HEK293 (cell line): ENCODE measurements around the gene EFEMP2.

Experiments
- CTCF ChIA-PET: fragments of 350-600 bp; formaldehyde crosslinking; extraction: SDS; loops from one replicate; lab custom pipeline; 2021; ENCODE audit warnings: antibody characterized with exemption; lab: Yijun Ruan, JAX
- POLR2A ChIA-PET: fragments of 300-600 bp; formaldehyde crosslinking; extraction: SDS; loops from one replicate; lab custom pipeline; 2020; ENCODE audit warnings: antibody characterized with exemption, inconsistent platforms; lab: Yijun Ruan, JAX
- H3K27ac ChIP-seq: fragments of 200-500 bp; sonication (Bioruptor generic); 2 replicates; pipeline ENCODE4 v1.5.1; 2014; ENCODE audit warnings: low read depth, low read length, control low read depth, inconsistent platforms; ENCODE audit errors: extremely low read depth
- H3K36me3 ChIP-seq, 2 experiments: fragments of 200-500 bp in 1 of 2; sonication (Bioruptor generic) in 1 of 2; 1 replicate in 1 of 2; 2 replicates in 1 of 2; pipeline ENCODE4 v1.5.1; 2014 to 2017; ENCODE audit warnings: inconsistent platforms in 2 of 2, low read length in 2 of 2; ENCODE audit not compliant: control insufficient read depth in 2 of 2, insufficient read depth in 1 of 2
- H3K4me1 ChIP-seq: fragments of 200-500 bp; sonication (Bioruptor generic); 2 replicates; pipeline ENCODE4 v1.5.1; 2014; ENCODE audit warnings: mild to moderate bottlenecking, low read length, inconsistent platforms; ENCODE audit not compliant: control insufficient read depth, insufficient read depth
- H3K4me3 ChIP-seq: 2 replicates; pipeline ENCODE4 v1.5.1; 2011; ENCODE audit warnings: low read depth, mild to moderate bottlenecking, control low read depth, low read length, moderate library complexity
- H3K9me3 ChIP-seq: fragments of 200-500 bp; sonication (Bioruptor generic); 2 replicates; pipeline ENCODE4 v1.5.1; 2014; ENCODE audit warnings: low read depth, low read length, inconsistent platforms; ENCODE audit not compliant: control insufficient read depth, insufficient read depth
- GLIS2 ChIP-seq: fragments of 450-650 bp; formaldehyde crosslinking; IDR thresholded peaks from 2 replicates; pipeline ENCODE4 v1.5.1; 2016; ENCODE audit warnings: missing biosample characterization, missing genetic modification characterization
- HOXA7 ChIP-seq: sonication (generic); formaldehyde crosslinking; IDR thresholded peaks from 2 replicates; pipeline ENCODE4 v1.8.1; 2022; ENCODE audit warnings: missing genetic modification reagents, borderline replicate concordance
- KLF1 ChIP-seq: fragments of 450-650 bp; formaldehyde crosslinking; IDR thresholded peaks from 2 replicates; pipeline ENCODE4 v1.5.1; 2016; ENCODE audit warnings: missing biosample characterization, missing genetic modification characterization
- MYNN ChIP-seq: fragments of 450-650 bp; formaldehyde crosslinking; IDR thresholded peaks from 2 replicates; pipeline ENCODE4 v1.5.1; 2016; ENCODE audit warnings: missing biosample characterization, missing genetic modification characterization, borderline replicate concordance
- PRDM1 ChIP-seq: fragments of 450-650 bp; formaldehyde crosslinking; IDR thresholded peaks from 2 replicates; pipeline ENCODE4; 2016; ENCODE audit warnings: missing biosample characterization, missing genetic modification characterization
- RBAK ChIP-seq: fragments of 450-650 bp; formaldehyde crosslinking; IDR thresholded peaks from 2 replicates; pipeline ENCODE4 v1.5.1; 2016; ENCODE audit warnings: missing biosample characterization, missing genetic modification characterization
- ZBTB17 ChIP-seq: fragments of 450-650 bp; formaldehyde crosslinking; IDR thresholded peaks from 2 replicates; pipeline ENCODE4 v1.5.1; 2016; ENCODE audit warnings: missing biosample characterization, missing genetic modification characterization
- ZBTB48 ChIP-seq: fragments of 450-650 bp; formaldehyde crosslinking; IDR thresholded peaks from 2 replicates; pipeline ENCODE4 v1.5.1; 2016; ENCODE audit warnings: missing biosample characterization, missing genetic modification characterization
- ZEB2 ChIP-seq: fragments of 450-650 bp; formaldehyde crosslinking; IDR thresholded peaks from 2 replicates; pipeline ENCODE4 v1.5.1; 2016; ENCODE audit warnings: missing biosample characterization, missing genetic modification characterization
- ZFP41 ChIP-seq: fragments of 450-650 bp; formaldehyde crosslinking; IDR thresholded peaks from 2 replicates; pipeline ENCODE4 v1.5.1; 2016; ENCODE audit warnings: missing biosample characterization, missing genetic modification characterization, borderline replicate concordance
- ZFP69B ChIP-seq: fragments of 450-650 bp; formaldehyde crosslinking; IDR thresholded peaks from 2 replicates; pipeline ENCODE4 v1.5.1; 2016; ENCODE audit warnings: missing biosample characterization, missing genetic modification characterization
- ZNF274 ChIP-seq, 2 experiments: fragments of 200-500 bp in 1 of 2; fragments of 450-650 bp in 1 of 2; sonication (Bioruptor generic) in 1 of 2; formaldehyde crosslinking in 1 of 2; IDR thresholded peaks; 2 replicates each; pipeline versions ENCODE4 v1.5.1 to v1.6.1; 2014 to 2016; ENCODE audit warnings: borderline replicate concordance in 1 of 2, inconsistent platforms in 1 of 2, low read length in 1 of 2, missing biosample characterization in 1 of 2, missing genetic modification characterization in 1 of 2
- ZNF324 ChIP-seq: fragments of 450-650 bp; formaldehyde crosslinking; IDR thresholded peaks from 2 replicates; pipeline ENCODE4 v1.5.1; 2016; ENCODE audit warnings: missing biosample characterization, missing genetic modification characterization
- ZNF366 ChIP-seq: fragments of 450-650 bp; formaldehyde crosslinking; conservative IDR thresholded peaks from 2 replicates; pipeline ENCODE4 v1.5.1; 2016; ENCODE audit warnings: missing biosample characterization, missing genetic modification characterization
- ZNF48 ChIP-seq: fragments of 450-650 bp; formaldehyde crosslinking; IDR thresholded peaks from 2 replicates; pipeline ENCODE4 v1.5.1; 2016; ENCODE audit warnings: missing biosample characterization, missing genetic modification characterization
- ZNF600 ChIP-seq: fragments of 450-650 bp; formaldehyde crosslinking; IDR thresholded peaks from 2 replicates; pipeline ENCODE4 v1.5.1; 2016; ENCODE audit warnings: missing biosample characterization, missing genetic modification characterization
- ZNF776 ChIP-seq: fragments of 450-650 bp; formaldehyde crosslinking; IDR thresholded peaks from 2 replicates; pipeline ENCODE4 v1.5.0; 2017; ENCODE audit warnings: missing biosample characterization, missing genetic modification characterization, borderline replicate concordance
- ZNF785 ChIP-seq: fragments of 450-650 bp; formaldehyde crosslinking; IDR thresholded peaks from 2 replicates; pipeline ENCODE4 v1.5.1; 2016; ENCODE audit warnings: missing biosample characterization, missing genetic modification characterization
- ZXDB ChIP-seq: fragments of 450-650 bp; formaldehyde crosslinking; IDR thresholded peaks from 2 replicates; pipeline ENCODE4 v1.5.1; 2016; ENCODE audit warnings: missing biosample characterization, missing genetic modification characterization
- TF ChIP-seq, protein P1 (sequence below): fragments of 450-650 bp; formaldehyde crosslinking; IDR thresholded peaks from 2 replicates; pipeline ENCODE4 v1.5.1; 2017; ENCODE audit warnings: missing biosample characterization, mild to moderate bottlenecking, missing genetic modification characterization, moderate library complexity
- TF ChIP-seq, protein P2 (sequence below): sonication (generic); formaldehyde crosslinking; IDR thresholded peaks from 2 replicates; pipeline ENCODE4 v1.8.1; 2022; ENCODE audit warnings: mild to moderate bottlenecking, moderate library complexity, missing genetic modification reagents
- TF ChIP-seq, protein P3 (sequence below): fragments of 450-650 bp; formaldehyde crosslinking; IDR thresholded peaks from 2 replicates; pipeline ENCODE4 v1.5.1; 2016; ENCODE audit warnings: missing biosample characterization, missing genetic modification characterization
- TF ChIP-seq, protein P4 (sequence below): fragments of 450-650 bp; formaldehyde crosslinking; IDR thresholded peaks from 2 replicates; pipeline ENCODE4 v1.5.1; 2016; ENCODE audit warnings: missing biosample characterization, missing genetic modification characterization, low read depth
- TF ChIP-seq, protein P5 (sequence below): fragments of 450-650 bp; formaldehyde crosslinking; IDR thresholded peaks from 2 replicates; pipeline ENCODE4 v1.5.1; 2017; ENCODE audit warnings: missing biosample characterization, missing genetic modification characterization

EFEMP2 gene

DNA sequence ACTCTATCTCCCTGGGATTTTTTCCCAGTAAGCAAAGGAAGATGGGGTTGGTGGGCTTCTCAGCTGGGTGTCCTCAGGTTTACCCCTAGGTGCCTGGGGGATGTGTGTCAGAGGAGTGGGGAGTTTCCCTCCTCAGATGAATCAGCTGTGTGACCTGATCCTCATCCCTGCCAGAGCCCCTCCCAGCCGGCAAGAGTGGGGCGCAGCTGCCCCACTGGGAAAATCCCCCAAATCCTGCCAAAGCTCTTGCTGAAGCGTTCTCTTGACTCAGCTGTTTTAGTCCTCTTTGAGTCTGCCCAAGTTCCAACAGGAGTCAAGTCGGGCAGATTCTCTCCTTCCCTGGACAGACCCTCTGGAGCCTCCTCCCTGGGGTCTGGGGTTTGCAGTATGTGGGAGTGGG, 40.2 kb upstream of the EFEMP2 start (continued):
- TF ChIP-seq ZEB2 (tag by site-specific recombination) (no peak), RBAK (tag by site-specific recombination) (no peak)

DNA sequence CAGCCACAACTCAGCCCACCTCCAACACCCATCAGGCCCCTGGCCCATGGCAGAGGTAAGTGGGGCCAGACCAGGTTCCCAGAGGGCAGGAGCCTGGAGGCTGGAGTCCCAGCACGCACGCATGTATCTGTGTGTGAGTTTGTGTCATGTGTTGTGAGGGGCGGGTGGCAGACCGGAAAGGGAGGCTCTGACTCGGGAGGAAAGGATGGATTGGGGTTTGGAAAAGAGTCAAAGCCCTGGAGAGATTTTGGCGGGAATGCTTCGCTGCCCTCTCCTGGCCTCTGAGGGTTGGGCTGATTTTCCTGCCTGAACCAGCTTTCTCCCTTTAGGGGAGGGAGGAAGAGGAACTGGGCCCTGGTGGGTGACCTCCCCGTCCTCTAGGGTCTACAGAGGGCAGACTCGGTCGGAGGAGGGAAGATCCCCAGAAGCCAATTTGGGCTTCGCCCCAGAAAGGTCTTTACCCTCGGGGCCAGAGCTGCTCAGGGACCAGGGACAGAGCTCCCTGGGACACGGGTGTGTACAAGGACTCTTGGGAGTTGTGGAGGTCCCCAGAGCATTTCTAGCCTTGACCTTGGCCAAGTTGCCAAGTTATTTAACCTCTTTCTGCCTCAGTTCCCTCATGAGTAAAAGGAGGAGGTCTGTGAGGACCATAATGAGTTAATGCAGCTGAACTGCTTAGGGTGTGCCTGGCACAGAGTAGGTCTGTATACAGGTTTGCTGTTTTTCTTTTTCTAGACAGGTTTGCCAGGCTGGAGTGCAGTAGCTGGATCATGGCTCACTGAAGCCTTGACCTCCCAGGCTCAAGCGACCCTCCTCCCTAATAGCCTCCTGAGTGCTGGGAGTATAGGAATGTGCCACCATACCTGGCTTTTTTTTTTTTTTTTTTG, 39.3 kb upstream of the EFEMP2 start:
- no peaks in the 10 kb centered on the region for H3K36me3 ChIP-seq
- H3K4me3 ChIP-seq, result no peak overlapping the region
- POLR2A ChIA-PET, result interaction anchor here (0.7 to 2.2 kb wide), 7 partner anchors 15 to 199 kb away, joined by 3 to 16 read pairs (median 4); partner anchors contain the start of genes CCDC85B, FIBP, KAT5 and MUS81
- no peaks in the 10 kb centered on the region for H3K9me3 ChIP-seq
- no peak overlapping the region for H3K27ac ChIP-seq
- CTCF ChIA-PET, result interaction anchor here (0.6 to 11.8 kb wide), 9 partner anchors 10 to 343 kb away, joined by 3 to 189 read pairs (median 4); partner anchors contain the start of genes CCDC85B, FIBP and MUS81
- no peaks in the 10 kb centered on the region; the same call in 1 of the 2 replicates for H3K4me1 ChIP-seq
- TF ChIP-seq, protein P1, sequence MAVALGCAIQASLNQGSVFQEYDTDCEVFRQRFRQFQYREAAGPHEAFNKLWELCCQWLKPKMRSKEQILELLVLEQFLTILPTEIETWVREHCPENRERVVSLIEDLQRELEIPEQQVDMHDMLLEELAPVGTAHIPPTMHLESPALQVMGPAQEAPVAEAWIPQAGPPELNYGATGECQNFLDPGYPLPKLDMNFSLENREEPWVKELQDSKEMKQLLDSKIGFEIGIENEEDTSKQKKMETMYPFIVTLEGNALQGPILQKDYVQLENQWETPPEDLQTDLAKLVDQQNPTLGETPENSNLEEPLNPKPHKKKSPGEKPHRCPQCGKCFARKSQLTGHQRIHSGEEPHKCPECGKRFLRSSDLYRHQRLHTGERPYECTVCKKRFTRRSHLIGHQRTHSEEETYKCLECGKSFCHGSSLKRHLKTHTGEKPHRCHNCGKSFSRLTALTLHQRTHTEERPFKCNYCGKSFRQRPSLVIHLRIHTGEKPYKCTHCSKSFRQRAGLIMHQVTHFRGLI, result peak; percentile 57
- TF ChIP-seq ZNF366 (tag by site-specific recombination) (peak; percentile 59), ZFP69B (tag by site-specific recombination) (0 out of 2 replicates have a peak, but pooled peaks have one; percentile 11), ZNF48 (tag by site-specific recombination) (no peak), ZFP41 (no peak), ZXDB (0 out of 2 replicates have a peak, but pooled peaks have one; percentile 42), HOXA7 (CRISPR knock-in tag) (no peak), ZBTB48 (tag by site-specific recombination) (peak; percentile 72), ZNF324 (no peak; the same call in 1 of the 2 replicates), MYNN (tag by site-specific recombination) (no peak), PRDM1 (peak; percentile 36; the same call in 1 of the 2 replicates), ZBTB17 (tag by site-specific recombination) (peak; percentile 71), GLIS2 (tag by site-specific recombination) (0 out of 2 replicates have a peak, but pooled peaks have one; percentile 27), ZNF274 (IDR thresholded peaks at IDR 0.05; ENCODE audit: low read length) (no peak), ZNF274 (tag by site-specific recombination; IDR thresholded peaks at IDR 0.05; ENCODE audit: borderline replicate concordance) (no peak), ZNF776 (tag by site-specific recombination) (no peak), ZNF785 (tag by site-specific recombination) (no peak), ZNF600 (tag by site-specific recombination) (peak; percentile 85), KLF1 (tag by site-specific recombination) (peak; percentile 51; the same call in 1 of the 2 replicates)
- TF ChIP-seq, protein P2, sequence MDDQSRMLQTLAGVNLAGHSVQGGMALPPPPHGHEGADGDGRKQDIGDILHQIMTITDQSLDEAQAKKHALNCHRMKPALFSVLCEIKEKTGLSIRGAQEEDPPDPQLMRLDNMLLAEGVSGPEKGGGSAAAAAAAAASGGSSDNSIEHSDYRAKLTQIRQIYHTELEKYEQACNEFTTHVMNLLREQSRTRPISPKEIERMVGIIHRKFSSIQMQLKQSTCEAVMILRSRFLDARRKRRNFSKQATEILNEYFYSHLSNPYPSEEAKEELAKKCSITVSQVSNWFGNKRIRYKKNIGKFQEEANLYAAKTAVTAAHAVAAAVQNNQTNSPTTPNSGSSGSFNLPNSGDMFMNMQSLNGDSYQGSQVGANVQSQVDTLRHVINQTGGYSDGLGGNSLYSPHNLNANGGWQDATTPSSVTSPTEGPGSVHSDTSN (CRISPR knock-in tag), result no peak
- TF ChIP-seq, protein P3, sequence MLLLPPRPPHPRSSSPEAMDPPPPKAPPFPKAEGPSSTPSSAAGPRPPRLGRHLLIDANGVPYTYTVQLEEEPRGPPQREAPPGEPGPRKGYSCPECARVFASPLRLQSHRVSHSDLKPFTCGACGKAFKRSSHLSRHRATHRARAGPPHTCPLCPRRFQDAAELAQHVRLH (tag by site-specific recombination), result no peak
- TF ChIP-seq, protein P4, sequence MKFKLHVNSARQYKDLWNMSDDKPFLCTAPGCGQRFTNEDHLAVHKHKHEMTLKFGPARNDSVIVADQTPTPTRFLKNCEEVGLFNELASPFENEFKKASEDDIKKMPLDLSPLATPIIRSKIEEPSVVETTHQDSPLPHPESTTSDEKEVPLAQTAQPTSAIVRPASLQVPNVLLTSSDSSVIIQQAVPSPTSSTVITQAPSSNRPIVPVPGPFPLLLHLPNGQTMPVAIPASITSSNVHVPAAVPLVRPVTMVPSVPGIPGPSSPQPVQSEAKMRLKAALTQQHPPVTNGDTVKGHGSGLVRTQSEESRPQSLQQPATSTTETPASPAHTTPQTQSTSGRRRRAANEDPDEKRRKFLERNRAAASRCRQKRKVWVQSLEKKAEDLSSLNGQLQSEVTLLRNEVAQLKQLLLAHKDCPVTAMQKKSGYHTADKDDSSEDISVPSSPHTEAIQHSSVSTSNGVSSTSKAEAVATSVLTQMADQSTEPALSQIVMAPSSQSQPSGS (tag by site-specific recombination), result no peak
- TF ChIP-seq, protein P5, sequence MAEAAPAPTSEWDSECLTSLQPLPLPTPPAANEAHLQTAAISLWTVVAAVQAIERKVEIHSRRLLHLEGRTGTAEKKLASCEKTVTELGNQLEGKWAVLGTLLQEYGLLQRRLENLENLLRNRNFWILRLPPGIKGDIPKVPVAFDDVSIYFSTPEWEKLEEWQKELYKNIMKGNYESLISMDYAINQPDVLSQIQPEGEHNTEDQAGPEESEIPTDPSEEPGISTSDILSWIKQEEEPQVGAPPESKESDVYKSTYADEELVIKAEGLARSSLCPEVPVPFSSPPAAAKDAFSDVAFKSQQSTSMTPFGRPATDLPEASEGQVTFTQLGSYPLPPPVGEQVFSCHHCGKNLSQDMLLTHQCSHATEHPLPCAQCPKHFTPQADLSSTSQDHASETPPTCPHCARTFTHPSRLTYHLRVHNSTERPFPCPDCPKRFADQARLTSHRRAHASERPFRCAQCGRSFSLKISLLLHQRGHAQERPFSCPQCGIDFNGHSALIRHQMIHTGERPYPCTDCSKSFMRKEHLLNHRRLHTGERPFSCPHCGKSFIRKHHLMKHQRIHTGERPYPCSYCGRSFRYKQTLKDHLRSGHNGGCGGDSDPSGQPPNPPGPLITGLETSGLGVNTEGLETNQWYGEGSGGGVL, result peak; percentile 45
